GM10248 (cell line): ENCODE data around the gene AUTS2.

Experiments used
- CTCF ChIA-PET: fragments of 300-600 bp; sonication (Branson Sonifier 250); formaldehyde crosslinking; extraction: SDS; loops from one replicate; lab custom pipeline; 2021; ENCODE audit warnings: antibody characterized with exemption; lab: Yijun Ruan, JAX
- POLR2A ChIA-PET: fragments of 350-650 bp; sonication (Branson Sonifier 250); formaldehyde crosslinking; extraction: SDS; loops from one replicate; lab custom pipeline; 2020; ENCODE audit warnings: antibody characterized with exemption; lab: Yijun Ruan, JAX
- DNase-seq: peaks from one replicate; pipeline ENCODE4 v3.0.0; 2012; ENCODE audit errors: extremely low spot score
- TF ChIP-seq, protein P1 (sequence below): IDR thresholded peaks from 2 replicates; pipeline ENCODE4 v1.5.1; 2012; ENCODE audit warnings: mild to moderate bottlenecking, low read depth; ENCODE audit errors: extremely low read depth, missing control alignments, control extremely low read depth

The AUTS2 gene

DNA sequence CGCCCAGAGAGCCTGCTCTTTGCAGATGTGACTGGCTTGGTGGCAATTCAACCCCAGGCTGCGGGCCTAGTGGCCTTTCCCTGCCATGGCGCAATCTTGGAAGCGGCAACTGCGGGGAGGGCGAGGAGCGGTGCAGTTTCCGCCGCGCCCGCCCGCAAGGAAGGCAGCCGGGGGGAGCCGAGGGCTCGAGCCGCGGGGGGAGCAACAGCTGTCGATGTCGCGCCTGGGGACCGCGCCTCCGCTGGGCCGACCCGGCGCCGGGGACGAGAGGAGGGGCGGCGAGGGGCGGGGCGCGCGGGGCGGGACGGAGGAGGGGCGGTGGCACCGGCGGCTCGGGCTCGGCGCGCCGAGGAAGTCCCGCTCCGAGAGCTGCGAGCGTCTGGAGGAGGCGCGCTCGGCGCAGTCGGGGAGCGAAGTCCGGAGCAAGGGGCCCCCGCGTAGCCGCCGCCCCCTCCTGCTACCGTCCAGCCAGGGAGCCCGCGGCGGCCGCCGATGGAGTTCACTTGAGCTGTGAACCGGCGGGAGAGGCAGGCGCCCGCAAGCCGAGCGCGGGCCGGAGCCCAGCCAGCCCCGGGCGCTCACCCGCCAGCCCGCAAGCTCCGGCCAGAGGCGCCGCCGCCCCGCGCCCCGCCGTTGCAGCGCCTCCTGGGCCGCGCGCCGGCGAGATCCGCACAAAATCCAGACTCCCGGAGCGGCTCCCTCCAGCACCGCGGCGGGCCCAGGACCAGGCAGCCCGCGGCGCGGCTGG is 1095.6 kb downstream of the AUTS2 start:
- POLR2A ChIA-PET: no interaction called here
- DNase-seq: peak; percentile 75
- TF ChIP-seq, protein P1, sequence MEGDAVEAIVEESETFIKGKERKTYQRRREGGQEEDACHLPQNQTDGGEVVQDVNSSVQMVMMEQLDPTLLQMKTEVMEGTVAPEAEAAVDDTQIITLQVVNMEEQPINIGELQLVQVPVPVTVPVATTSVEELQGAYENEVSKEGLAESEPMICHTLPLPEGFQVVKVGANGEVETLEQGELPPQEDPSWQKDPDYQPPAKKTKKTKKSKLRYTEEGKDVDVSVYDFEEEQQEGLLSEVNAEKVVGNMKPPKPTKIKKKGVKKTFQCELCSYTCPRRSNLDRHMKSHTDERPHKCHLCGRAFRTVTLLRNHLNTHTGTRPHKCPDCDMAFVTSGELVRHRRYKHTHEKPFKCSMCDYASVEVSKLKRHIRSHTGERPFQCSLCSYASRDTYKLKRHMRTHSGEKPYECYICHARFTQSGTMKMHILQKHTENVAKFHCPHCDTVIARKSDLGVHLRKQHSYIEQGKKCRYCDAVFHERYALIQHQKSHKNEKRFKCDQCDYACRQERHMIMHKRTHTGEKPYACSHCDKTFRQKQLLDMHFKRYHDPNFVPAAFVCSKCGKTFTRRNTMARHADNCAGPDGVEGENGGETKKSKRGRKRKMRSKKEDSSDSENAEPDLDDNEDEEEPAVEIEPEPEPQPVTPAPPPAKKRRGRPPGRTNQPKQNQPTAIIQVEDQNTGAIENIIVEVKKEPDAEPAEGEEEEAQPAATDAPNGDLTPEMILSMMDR: no peak
- CTCF ChIA-PET: interaction anchor here (0.8 to 1.0 kb wide), 2 partner anchors 9 to 81 kb away, joined by 3 to 4 read pairs; no protein-coding TSS in a partner anchor

DNA sequence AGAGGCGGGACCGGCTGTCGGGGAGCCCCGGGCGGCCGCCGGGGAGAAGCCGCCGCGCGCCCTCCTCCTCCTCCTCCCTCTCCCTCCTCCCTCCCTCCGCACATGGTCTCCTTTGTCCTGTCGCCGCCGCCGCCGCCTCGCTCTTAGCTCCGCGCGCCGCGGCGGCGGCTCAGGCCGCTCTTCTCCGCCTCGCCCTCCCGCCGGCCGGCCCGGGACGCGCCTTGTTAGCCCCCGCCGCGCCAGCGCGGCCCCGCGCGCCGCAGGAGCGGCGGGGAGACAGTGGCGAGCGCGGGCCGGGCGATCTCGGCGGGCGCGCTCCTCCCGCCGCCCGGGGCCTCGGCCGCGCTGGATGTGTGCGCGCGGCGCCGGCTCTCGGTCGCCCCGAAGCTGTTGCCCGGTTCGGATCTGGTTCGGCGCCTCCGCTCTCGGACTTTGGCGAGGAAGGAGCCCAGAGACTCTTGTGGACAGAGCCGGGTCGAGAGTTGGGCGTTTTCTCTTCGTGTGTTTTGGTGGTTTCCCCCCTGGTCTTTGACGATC is 1096.2 kb downstream of the AUTS2 start:
- ChIA-PET CTCF (interaction anchor here (1.0 to 1.6 kb wide), 2 partner anchors 9 to 80 kb away, joined by 3 to 5 read pairs; no protein-coding TSS in a partner anchor), POLR2A (no interaction called here)
- TF ChIP-seq, protein P1: no peak
- DNase-seq: peak; percentile 43

DNA sequence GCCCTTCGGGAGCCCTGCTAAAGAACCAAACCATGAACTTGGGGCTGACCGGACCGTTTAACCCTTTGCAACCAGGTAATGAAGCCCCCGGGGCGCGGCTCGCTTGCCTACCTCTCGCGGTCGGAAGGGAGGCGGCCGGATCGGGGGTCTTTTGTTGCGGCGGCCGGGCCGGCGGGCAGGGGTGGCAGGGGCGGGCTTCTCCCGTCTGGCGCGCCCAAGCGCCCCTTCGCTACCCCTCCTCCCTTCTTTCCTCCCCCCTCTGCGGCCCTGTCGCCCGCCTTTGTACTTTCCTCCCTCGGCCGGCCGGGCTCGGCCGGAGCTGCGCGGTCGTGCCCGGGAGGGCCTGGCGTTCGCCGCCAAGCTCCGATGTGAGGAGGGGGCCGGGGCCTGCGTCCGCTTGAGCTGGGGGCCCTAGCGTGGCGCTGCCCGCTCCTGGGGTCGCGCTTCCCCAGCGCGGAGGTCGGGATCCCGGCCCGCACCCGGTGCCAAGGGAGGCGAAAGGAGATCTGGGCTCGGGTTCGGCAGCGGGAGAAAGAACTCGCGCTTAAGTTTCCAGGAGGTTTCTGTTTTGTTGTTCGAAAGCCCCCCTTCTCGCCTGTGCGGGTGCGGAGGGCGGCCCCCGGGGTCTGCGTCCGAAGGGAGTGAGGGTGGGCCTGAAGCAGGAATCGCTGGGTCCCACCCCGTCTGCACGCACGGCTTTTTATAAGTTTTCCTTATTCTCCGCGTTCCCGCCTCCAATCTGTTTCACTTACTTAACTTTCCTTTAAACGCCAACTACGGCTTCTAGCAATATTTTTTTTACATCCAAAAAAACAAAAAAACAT is 1096.9 kb downstream of the AUTS2 start:
- CTCF ChIA-PET: interaction anchor here (1.0 to 1.6 kb wide), 2 partner anchors 10 to 79 kb away, joined by 3 to 5 read pairs; no protein-coding TSS in a partner anchor
- POLR2A ChIA-PET: no interaction called here

DNA sequence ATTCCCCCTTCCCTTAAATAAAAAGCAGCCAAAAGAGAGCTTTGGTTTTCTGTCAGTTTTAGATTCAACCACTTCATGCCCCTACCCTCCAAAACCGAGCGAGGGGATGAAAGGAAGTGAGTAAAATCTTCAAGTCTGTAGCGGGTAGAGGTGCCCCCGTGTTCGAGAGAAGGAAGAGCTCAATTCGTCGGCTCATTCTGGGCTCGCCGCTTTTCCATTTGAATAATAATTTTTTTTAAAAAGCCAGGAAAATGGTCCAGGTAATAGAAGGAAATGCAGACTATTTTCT is 1097.5 kb downstream of the AUTS2 start:
- POLR2A ChIA-PET: no interaction called here
- TF ChIP-seq, protein P1: no peak
- no peak for DNase-seq
- CTCF ChIA-PET: interaction anchor here (1.2 to 1.6 kb wide), 2 partner anchors 11 to 13 kb away, joined by 3 to 5 read pairs; no protein-coding TSS in a partner anchor

More for the DNA sequence above, 1096.9 kb downstream of the AUTS2 start:
- TF ChIP-seq, protein P1: no peak
- peak; percentile 38 for DNase-seq

DNA sequence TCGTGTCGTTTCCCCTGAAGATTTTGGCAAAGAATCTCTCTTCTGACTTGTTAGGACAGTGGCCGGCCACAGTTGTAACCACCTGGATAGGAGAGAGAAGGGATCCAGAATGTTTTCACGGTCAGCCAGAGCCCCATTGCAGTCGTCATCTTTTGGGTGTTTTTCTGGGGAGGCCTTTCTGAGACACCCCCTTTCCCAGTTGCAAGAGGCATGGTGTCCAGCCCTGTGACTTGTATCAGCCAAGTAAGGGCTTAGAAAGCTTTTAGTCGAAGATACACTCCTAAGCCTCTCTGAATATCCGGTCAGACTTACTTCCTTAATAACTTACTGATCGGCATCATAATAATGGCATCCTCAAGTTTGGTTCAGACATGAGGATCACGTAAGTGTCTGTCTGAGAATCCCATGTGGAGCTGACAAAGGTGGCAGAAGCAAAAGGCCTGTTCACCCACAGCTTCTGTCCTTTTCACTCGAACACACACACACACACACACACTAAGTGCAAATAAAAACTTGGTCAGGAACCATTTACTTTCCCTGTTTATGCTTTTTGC is 1098.0 kb downstream of the AUTS2 start:
- POLR2A ChIA-PET: no interaction called here
- no peak for DNase-seq
- CTCF ChIA-PET: interaction anchor here (1.1 to 3.1 kb wide), 3 partner anchors 12 to 654 kb away, joined by 3 to 19 read pairs (median 3); no protein-coding TSS in a partner anchor
- TF ChIP-seq, protein P1: no peak
